GM19043 (cell line): Measurements from ENCODE around the gene SVOP.
"Not testable (repeated sequence)": the region's sequence is repeated elsewhere in the genome, so short reads cannot be mapped to it uniquely, and the experiment has no call there.

Experiments used
- ATAC-seq: cut with Tn5 transposase; IDR thresholded peaks from one replicate; pipeline ENCODE4 v1.9.1; 2021; ENCODE audit warnings: low read depth; ENCODE audit not compliant: unreplicated experiment

SVOP gene, protein sequence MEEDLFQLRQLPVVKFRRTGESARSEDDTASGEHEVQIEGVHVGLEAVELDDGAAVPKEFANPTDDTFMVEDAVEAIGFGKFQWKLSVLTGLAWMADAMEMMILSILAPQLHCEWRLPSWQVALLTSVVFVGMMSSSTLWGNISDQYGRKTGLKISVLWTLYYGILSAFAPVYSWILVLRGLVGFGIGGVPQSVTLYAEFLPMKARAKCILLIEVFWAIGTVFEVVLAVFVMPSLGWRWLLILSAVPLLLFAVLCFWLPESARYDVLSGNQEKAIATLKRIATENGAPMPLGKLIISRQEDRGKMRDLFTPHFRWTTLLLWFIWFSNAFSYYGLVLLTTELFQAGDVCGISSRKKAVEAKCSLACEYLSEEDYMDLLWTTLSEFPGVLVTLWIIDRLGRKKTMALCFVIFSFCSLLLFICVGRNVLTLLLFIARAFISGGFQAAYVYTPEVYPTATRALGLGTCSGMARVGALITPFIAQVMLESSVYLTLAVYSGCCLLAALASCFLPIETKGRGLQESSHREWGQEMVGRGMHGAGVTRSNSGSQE

DNA sequence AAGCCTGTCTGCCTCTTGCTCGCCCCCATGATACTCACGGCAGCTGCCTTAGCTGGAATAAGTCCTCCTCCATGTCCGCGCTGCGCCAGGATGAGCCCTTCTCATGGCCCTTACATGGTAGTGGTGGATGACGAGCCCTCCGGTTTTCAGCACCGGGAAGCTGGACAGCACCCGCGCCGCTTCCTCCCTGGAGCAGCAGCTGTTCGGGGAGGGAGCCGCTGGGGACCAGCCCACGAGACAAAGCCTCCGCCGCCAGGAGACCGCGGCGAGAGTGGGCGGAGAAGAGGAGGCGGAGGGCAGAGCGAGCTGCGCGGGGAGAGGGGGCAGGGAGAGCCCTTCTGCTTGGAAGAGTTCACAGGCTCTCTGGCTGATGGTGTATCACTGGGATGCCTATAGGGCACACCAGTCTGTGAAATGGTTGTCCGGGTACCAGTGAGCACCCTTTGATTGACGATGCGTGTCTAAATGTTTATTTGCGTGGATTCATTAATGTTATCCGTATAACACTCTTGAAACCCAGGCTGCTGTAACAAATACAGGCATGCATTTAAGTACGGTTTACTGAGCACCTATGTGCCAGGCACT is at the start of gene SVOP:
SVOP (minus strand) TSS at position 273 of the 585 bp plus-strand sequence; CDS start at position 73, 200 bp downstream.
- ATAC-seq = no peak

DNA sequence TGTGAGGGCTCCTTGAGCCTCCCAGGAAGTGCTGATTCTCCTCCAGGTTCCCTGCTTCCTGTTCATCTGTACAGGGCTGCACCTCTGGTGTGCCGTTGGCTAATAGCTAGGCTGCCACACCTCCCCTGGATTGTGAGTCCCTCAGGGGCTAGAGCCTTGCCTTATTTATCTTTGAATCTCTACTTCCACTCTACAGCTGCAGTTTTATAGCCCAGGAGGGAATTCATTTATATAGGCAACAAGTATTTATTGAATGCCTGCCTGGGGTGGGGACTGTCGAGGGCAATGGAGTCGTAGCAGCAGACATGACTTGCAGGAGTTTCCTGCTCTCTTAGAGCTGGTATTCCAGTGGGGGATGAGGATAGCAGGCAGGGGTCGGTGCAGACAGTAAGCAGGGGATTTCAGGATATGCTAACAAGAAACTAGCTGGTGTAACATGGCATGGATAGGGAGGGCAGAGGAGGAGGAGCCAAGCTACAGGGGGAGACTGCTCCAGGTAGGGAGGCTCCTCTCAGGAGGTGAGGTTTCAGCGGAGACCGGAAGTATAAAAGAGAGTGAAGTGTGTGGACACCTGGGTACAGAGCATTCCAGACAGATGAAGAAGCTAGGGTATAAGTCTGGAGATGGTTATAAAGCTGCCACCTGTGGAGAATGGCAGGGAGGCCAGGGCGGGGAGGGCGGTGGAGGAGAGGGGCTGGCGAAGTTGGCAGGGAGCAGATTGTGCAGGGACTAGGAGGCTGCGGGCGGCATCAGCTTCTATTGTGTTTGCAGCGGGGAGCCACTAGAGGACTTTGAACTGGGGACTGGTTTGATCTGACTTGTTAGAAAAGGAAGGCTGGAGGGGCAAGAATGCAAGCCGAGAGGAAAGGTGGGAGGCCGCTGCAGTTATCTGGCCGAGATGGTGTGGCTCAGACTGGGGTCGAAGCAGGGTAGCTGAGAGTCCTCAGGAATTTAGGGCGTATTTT is 48.7 kb upstream of the SVOP start:
- no peak for ATAC-seq

DNA sequence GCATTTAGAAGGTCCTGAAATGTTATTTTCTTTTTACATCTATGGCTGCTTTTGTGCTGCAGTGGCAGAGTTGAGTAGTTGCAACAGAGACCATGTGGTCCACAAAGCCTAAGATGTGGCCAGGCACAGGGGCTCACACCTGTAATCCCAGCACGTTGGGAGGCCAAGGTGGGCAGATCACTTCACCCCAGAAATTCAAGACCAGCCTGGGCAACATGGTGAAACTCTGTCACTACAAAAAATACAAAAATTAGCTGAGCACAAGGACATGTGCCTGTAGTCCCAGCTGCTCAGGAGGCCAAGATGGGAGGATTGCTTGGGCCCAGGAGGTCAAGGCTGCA is 45.0 kb upstream of the SVOP start:
- no peak for ATAC-seq

DNA sequence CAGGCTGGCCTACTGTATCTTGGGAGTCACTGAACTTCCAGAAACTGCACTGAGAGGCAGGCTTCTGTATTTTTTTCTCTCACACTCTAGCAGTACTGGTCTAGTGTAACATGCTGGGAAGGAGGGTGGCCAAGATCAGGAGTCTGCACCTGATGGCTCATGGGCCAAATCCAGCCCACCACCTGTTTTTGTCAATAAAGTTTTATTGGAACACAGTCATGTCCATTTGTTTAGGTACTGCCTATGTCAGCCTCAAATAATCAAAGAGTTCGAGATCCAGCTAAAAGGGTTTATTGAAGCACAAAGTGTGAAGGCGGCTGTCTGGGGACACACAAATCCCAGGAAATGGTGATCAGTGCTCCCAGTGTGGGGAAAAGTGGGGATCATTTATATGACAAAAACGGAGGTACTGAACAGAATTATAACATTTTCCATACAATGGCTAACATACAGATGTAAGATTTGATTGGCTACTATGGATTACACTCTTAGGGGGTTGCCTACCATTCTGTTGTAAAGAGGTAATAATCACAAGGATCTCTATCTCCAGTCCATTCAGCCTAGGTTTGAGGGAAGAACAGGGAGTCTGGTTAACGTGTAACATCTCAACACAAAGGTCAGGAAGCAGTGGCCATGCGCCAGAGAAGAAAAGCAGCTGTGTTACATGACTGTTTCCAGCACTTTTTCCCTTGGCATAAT is 44.4 kb upstream of the SVOP start:
- no peak for ATAC-seq

DNA sequence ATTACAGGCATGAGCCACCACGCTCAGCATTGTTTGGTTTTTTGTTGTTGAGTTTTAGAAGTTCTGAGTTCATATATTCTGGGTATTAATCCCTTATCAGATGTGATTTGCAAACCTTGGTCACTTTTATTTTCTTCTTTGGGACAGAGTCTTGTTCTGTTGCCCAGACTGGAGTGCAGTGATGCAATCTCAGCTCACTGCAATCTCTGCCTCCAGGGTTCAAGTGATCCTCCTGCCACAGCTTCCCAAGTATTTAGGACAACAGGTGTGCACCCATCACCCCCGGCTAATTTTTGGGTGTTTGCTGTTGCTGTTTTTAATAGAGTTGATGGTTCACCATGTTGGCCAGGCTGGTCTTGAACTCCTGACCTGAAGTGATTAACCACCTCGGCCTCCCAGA is 43.3 kb upstream of the SVOP start:
- no peak for ATAC-seq

DNA sequence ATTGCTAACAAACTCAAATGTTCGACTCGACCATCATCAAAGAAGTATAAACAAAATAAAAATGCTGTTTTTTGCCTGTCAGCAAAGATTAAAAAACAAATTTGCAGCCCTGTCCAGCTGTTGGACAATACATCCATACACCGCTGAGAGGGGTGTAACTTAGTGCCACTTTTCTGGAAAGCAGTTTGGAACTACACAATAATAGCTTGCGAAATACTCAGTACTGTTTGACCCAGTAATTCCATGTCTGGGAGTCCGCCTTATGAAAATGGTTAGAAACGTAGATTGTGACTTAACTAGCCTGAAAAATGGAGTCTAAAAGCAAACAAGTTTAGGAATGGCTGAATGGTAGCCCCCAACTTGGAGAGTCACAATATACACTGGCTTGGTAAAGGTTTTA is 37.9 kb upstream of the SVOP start:
- no peak for ATAC-seq

DNA sequence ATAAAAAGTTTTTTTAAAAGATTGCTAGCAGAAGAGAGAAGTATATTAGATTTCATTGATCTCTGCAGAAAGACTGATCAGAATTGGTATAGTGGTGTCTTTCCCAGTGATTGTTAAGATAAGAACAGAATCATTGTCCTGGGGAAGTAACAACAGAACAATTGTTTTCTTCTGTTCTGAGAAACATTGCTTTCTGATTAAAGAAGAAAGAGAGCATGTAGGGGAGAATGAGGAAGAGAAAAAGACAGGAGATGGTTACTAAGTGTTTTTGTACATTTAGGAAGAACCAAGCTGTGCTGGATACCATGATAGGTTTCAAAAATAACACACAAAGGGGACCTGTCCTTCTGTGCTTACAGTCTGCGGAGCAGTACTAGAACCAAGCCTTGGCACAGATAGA is 36.5 kb upstream of the SVOP start:
- no peak for ATAC-seq

DNA sequence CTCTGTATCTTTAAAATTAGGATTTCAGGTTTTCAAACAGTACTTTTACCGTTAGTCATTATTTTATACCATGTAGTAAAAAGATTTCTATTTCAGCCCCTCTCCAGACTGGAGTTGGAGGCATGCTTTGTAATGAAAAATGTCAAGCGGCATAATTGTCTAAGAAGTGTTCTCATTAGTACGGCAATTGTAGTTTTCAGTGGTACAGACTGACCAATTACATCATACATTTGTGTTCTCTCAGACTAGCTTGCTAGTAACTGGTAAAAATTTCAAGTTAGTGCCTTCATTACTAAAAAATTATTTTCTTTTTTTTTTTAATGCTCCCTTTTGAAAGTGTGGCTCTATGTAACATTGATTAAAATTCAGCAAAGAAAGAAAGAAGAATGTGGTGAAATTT is 36.0 kb upstream of the SVOP start:
- no peak for ATAC-seq

DNA sequence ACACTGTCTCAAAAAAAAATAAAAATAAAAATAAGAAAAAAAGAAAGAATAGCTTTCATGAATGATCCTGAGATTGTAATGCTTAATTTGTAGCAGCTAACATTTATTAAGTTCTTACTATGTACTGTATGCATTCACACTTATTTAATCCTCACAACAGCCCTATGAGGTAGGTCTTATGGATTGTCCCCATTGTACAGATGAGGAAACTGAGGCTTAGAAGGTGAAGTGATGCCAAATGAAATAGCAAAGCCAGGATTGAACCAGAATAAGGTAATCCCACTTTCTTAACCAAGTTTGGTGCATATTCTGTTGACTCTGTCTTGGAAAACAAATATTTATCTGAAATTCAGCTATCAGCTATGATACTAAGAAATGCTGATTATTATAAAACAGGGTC is 33.7 kb upstream of the SVOP start:
- no peak for ATAC-seq

DNA sequence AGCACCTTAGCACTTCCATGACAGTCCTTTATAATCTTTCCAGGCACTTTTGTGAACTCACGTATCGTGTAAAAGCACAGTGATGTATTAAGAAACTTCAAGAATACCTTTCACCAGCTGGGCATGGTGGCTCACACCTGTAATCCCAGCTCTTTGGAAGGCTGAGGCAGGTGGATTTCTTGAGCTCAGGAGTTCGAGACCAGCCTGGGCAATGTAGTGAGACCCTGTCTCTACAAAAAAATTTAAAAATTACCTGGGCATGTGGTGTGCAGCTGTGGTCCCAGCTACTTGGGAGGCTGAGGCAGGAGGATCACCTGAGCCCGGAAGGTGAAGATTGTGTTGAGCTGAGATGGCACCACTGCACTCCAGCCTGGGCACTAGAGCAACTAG is 33.3 kb upstream of the SVOP start:
- not testable (repeated sequence) for ATAC-seq

DNA sequence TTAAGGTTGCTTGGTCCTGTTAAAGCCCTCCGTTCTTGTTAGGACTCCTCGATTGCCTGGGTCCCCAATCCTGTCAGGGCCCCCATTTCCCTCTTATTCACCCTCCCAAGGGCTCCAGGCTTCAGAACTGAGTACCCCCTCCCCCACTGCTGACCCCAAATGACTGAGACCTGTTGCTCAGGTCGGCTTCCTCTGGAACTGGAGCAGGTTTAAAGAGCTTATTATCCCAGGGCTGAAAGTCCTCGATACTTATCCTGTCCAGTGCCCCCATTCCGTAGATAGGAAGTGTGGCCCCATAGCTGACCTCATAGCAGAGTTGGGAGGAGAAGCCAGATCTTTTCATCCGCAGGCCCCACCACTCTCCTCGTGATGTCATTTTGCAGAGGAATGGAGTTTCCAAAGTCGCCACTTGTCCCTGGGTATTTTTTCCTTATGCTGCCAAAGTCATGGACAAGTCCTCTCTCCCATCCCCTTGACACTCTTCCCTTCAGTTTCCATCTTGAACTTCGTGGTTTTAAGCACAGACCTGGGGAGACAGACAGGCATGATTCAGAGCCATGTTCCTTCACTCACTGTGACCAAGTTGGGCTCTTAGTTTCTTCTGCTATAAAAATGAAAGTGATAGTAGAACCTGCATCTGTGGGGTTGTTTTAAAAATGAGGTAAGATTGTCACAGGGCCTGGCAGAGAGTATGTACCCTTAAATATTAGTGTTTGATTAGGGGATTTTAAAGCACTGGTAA is 32.7 kb upstream of the SVOP start:
- ATAC-seq = peak; percentile 36

DNA sequence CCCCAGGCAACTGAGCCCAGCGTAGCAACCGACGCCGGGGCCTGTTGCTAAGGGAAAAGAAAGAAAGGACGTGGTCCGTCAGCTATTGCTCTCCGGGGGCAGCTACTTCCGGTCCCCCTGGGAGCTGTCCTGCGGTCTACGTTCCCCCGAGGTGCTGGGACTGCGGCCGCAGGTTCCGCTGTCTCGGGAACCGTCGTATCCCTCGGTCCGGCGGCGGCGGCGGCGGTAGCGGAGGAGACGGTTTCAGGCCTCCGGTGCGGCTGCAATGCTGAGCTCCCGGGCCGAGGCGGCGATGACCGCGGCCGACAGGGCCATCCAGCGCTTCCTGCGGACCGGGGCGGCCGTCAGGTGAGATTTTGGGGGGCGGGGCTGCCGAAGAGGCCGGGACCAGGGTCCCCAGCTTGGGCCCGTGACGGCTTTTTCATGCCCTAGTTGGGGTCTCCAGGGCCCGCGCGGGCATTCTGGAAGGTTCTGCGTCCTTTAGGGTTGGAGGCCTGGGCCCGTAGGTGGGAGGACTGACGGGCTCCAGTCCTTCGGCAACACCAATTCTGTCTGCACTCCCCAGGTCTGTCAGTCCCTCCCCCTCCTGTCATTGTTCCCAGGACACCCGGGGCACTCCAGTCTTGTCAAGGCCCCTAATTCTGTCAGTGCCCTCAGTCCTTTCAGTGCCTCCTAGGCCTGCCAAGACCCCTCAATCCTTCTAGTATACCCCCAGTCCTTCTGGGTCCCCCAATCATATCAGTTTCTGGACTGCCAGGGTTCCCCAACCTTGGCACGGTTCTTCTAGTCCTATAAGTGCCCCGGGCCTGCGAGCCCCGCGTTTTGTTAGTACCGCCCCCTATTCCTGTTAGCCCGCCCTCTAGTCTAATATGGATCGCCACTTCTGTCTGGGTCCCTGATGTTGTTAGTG is 31.8 kb upstream of the SVOP start, which contains the start of gene USP30:
USP30 (plus strand) TSS at position 163 of the 910 bp plus-strand sequence; CDS start at position 266, 103 bp downstream.
- ATAC-seq = peak; percentile 60

DNA sequence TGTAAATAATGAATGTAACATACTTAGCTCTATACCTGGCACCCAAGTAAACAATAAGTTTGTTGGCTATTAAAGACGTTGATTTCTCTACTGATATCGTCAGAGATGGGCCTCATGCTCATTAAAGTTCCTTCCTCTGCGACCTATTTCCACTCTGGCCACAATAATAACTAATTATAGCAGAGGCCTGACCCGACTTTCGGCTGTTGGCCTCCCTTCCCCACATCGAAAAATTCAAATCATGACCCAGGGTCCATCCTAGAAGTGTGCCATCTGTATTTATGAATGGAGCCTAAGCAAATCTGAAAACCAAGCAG is 31.2 kb upstream of the SVOP start:
- ATAC-seq = no peak

DNA sequence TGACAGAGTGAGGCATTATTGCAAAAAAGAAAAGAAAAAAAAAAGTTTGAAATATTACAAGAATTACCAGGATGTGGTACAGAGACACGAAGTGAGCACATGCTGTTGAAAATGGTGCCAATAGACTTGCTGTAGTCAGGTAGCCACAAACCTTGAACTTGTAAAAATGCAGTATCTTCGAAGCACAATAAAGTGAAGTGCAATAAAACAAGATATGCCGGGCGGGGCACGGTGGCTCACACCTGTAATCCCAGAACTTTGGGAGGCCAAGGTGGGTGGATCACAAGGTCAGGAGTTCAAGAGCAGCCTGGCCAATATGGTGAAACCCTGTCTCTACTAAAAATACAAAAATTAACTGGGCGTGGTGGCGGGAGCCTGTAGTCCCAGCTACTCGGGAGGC is 28.9 kb upstream of the SVOP start:
- not testable (repeated sequence) for ATAC-seq

DNA sequence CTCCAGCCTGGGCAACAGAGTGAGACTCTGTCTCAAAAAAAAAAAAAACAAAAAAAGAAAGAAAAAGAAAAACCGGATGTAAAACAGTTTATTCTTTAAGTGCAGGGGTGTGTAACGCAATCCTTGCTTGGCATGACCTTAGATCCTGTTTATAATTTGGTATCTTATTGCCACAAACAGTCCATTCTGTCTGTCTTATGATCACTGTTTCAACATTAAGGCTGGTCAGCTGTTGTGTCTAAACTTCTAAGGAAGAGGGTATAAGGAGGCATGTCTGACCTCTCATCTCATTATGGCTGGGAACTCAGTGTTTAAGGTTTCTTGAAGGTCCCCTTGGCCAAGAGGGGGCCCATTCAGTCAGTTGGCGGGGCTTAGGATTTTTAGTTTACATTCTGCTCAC is 27.8 kb upstream of the SVOP start:
- ATAC-seq = not testable (repeated sequence)

DNA sequence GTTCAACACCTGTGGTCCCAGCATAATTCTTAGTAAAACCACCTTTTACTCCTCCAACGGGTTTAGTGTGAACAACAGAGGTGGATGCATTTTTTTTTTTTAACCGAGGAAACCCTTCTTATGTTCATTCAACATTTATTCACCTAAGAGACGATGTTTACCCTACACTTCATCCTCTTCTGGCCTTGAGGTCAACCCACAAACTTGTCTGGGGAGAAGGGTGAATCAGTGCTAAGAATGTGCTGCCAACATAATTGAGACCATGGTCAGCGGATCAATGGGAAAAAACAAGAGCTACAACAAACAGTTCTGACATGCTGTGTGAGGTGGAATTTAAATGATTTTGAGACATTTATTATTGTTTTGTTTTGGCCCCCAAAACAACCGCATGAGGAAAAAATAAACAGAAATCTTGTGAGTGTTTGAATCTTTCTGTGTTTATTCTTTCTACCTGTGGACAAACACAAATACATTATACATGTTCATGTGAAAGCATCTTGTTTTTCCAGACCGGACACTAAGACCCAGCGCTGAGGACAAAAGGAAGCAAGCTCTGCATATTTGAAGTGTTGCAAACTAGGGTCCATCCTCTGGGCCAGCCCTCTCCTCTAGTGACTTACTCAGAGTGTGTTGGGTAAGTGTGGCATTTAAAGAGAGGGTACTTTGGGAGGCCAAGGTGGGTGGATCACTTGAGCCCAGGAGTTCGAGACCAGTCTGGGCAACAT is 26.4 kb upstream of the SVOP start:
- no peak for ATAC-seq

DNA sequence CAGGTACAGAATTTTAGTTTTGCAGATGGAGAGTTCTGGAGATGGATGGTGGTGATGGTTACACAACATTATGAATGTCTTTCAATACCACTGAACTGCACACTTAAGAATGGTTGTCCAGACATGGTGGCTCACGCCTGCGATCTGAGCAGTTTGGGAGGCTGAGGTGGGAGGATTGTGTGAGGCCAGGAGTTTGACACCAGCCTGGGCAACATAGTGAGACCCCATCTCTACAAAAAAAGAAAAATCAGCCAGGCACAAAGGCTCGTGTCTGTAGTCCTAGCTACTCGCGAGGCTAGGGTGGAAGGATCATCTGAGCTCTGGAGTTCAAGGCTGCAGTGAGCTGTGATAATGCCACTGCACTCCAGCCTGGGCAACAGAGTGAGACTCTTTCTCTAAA is 23.4 kb upstream of the SVOP start:
- no peak for ATAC-seq

DNA sequence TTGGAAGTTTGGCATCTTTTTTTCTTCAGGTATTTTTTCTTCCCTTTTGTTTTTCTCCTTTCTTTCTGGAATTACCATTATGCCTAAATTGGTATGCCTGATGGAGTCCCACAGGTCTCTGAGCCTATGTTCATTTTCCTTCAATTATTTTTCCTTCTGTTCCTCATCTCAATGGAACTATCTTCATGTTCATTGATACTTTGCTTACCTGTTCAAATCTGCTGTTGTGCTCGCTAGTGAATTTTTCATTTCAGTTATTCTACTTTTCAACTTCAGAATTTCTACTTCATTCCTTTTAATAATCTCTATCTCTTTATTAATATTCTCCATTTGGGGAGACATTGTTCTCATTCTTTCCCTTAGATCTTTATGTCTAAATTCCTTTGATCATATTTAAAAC is 16.1 kb upstream of the SVOP start:
- ATAC-seq = no peak
